Mammary epithelial cell (primary cell): ENCODE measurements around the gene TNNT2.

Experiments used
- EZH2 ChIP-seq: IDR thresholded peaks from 2 replicates; pipeline ENCODE4 v1.6.1; 2012; ENCODE audit warnings: low read length, inconsistent platforms, borderline replicate concordance
- TF ChIP-seq, protein P1 (sequence below), 2 donors: IDR thresholded peaks in 1 of 2; conservative IDR thresholded peaks in 1 of 2; 2 replicates each; pipeline ENCODE4 v1.5.1; 2011 to 2012; ENCODE audit warnings: inconsistent platforms in 2 of 2, low read length in 2 of 2, mild to moderate bottlenecking in 2 of 2, control low read depth in 1 of 2, low read depth in 1 of 2; ENCODE audit not compliant: insufficient read depth in 1 of 2; ENCODE audit errors: extremely low read depth in 1 of 2

DNA sequence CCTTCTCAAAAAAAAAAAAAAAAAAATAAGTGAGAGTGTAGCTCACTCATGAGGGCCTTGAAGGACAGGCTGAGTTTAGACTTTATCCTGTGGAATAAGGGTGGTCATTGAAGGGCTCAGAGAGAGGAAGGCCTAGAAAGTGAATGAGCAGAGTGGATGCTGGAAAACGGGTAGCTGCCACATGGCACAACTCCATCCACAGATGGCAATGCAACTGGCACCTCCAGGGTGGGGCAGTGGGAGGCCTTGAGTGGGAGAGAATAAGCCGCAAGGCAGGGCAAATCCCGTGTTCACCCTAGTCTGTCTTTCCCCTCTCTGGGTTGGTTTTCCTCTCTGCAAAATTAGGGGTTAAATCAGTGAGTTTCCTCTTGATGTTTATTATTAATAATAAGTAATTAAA lies 41.0 kb upstream of the TNNT2 start:
- TF ChIP-seq, protein P1, sequence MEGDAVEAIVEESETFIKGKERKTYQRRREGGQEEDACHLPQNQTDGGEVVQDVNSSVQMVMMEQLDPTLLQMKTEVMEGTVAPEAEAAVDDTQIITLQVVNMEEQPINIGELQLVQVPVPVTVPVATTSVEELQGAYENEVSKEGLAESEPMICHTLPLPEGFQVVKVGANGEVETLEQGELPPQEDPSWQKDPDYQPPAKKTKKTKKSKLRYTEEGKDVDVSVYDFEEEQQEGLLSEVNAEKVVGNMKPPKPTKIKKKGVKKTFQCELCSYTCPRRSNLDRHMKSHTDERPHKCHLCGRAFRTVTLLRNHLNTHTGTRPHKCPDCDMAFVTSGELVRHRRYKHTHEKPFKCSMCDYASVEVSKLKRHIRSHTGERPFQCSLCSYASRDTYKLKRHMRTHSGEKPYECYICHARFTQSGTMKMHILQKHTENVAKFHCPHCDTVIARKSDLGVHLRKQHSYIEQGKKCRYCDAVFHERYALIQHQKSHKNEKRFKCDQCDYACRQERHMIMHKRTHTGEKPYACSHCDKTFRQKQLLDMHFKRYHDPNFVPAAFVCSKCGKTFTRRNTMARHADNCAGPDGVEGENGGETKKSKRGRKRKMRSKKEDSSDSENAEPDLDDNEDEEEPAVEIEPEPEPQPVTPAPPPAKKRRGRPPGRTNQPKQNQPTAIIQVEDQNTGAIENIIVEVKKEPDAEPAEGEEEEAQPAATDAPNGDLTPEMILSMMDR (conservative IDR thresholded peaks at IDR 0.05 in 1 of 2, IDR thresholded peaks at IDR 0.05 in 1 of 2; ENCODE audit: extremely low read depth in 1 of 2, insufficient read depth in 1 of 2, low read depth in 1 of 2, low read length in 2 of 2), result no peak
- TF ChIP-seq EZH2, result no peak
